Activated CD8-positive, alpha-beta memory T cell treated with anti-CD3 and anti-CD28 coated beads for 4 hours (primary cell): ENCODE measurements around the gene XYLT1.

Source experiments
- DNase-seq, 2 donors: peaks; one replicate each; pipeline ENCODE4 v3.0.0-alpha.2; 2020; ENCODE audit warnings: low read depth in 2 of 2

XYLT1 gene

DNA sequence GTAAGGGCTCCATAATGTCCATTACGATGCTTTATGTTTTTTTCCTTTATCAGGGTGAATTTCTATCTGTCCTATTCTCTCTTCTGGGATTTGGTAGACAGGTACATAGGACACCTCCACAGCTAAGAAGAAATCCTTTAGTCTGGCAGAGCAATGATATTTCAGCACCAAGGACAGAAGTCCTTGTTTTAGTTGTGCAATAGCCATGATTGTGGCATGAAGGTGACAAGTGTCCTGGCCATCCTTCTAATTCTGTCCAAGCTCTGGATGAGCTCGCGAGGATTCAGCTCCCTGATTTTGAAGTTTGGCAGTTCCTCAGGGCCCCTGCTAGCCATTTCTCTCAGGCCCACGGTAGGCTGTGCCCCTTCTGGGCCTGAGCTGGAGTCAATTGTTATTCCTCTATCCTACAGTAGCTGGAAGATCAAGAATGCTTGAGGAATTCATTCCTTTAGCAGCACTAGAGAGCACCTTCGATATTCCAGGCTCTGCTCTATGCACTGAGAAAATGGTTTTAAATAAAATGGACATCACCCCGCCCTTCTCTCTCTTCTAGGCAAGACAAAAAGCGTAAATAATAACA is 320.8 kb downstream of the XYLT1 start:
- DNase-seq = no peak

GRCh38 chr16:17147942-17148341 is 322.8 kb downstream of the XYLT1 start:
- no peak for DNase-seq

- no peak for DNase-seq
Measured at GRCh38 chr16:17145029-17145428, 325.7 kb downstream of the XYLT1 start.

- no peak for DNase-seq
Measured at GRCh38 chr16:17144431-17144830, 326.3 kb downstream of the XYLT1 start.

- no peak for DNase-seq
Measured at GRCh38 chr16:17143546-17144419, 327.0 kb downstream of the XYLT1 start.

DNA sequence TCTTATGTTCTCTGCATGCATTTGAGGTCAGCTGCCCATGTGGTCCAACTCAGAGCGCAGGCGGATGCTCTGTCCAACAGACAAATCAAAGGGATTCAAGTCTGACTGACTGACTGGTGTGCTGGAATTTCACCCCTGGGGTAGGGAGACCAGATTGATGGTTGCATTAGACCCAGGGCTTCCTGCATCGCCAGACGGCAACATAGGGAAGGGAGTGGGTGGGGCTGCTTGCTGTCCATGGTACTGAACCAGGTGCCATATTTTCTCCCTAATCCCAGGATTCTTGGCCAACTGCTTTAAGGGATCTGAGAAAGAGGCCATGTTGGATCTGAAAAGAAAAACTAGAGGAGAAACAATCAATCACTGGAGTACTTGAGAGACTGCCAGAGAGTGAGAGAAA is 332.0 kb downstream of the XYLT1 start:
- DNase-seq = no peak

DNA sequence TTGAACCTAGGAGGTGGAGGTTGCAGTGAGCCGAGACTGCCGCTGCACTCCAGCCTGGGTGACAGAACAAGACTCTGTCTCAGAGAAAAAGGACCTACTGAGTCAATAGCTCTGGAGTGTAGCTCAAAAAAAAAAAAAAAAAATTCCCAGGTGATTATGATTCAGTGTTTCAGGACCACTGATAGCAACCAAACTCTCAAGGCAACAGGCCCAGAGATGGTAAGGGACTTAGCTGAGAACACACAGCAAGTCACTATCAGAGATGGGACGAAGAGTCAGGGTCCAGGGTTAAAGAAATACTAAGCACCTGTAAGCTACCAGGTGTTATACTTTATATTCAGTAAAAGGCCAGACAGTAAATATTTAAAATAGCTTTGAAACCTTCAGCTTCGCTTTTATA is 335.3 kb downstream of the XYLT1 start:
- DNase-seq = no peak

- no peak for DNase-seq
Measured at GRCh38 chr16:17134586-17134985, 336.2 kb downstream of the XYLT1 start.

DNA sequence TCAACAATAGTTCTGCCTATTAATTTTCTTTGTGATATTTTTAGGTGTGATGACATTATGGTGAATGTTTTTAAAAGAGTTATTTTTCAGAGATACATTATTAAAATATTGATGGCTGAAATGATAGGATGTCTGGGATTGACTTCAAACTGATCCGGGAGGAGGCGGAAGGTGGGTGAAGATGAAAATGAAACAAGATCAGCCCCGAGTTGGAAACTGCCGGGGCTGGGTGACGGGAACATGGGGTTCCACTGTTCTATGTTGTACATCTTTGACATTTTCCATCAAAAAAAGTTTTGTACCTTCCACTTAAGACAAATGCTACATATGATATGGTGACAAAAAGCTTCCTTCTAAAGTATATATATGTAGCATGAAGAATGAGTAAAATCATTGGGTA is 336.9 kb downstream of the XYLT1 start:
- DNase-seq = no peak

- no peak for DNase-seq
Measured at GRCh38 chr16:17131351-17131750, 339.4 kb downstream of the XYLT1 start.

DNA sequence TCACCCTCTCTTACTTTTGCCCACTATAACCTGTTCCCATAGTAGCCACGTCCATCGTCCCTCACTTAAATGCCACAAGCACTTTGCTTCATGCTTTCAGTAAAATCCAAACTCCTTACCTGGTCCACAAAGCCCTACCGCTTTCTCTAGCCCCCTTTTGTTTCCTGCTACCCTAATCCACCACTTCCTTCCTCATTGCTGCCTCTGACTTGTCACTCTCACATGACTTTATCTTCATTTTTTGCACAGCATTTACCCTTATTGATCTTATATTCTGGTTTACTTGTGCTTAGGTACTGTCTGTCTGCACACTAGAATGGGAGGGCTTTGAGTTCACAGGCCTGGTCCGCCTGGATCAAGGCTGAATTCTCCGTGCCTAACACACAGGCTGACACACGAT is 340.0 kb downstream of the XYLT1 start:
- DNase-seq = no peak

GRCh38 chr16:17129971-17130370 is 340.8 kb downstream of the XYLT1 start:
- DNase-seq = no peak

GRCh38 chr16:17128791-17129190 is 342.0 kb downstream of the XYLT1 start:
- no peak for DNase-seq

GRCh38 chr16:17126156-17126555 is 344.6 kb downstream of the XYLT1 start:
- no peak for DNase-seq

GRCh38 chr16:17125671-17126070 is 345.1 kb downstream of the XYLT1 start:
- DNase-seq = no peak

DNA sequence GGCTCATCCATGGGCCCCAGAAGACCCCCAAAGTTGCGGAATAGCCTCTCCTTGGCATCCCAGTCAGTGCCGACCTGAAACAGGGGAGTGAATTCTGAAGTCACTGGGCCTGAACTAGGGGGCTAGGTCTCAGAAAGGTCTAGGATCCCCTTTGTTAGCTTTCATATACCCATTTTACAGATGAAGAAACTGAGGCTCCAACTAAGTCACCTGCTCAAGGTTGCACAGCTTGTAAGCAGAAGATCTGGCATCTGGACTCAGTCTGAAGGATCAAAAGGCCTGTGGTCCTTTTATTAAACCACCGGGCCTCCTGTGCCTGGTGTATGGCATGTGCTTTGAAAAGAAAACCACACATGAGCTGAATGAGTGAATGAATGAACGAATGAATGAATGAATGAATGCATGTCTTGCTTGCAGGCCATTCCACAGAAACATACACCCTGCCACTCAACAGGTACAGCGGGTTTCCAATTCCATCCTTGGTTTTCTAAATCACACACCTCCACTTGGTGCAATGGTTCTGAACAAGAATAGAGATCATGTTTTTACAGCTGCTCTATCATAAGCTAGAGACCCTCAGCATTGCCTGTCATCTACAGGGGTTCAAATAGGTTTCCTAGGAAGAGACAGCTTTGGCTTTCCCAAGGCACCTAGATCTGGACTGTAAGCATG is 352.7 kb downstream of the XYLT1 start:
- no peak for DNase-seq

DNA sequence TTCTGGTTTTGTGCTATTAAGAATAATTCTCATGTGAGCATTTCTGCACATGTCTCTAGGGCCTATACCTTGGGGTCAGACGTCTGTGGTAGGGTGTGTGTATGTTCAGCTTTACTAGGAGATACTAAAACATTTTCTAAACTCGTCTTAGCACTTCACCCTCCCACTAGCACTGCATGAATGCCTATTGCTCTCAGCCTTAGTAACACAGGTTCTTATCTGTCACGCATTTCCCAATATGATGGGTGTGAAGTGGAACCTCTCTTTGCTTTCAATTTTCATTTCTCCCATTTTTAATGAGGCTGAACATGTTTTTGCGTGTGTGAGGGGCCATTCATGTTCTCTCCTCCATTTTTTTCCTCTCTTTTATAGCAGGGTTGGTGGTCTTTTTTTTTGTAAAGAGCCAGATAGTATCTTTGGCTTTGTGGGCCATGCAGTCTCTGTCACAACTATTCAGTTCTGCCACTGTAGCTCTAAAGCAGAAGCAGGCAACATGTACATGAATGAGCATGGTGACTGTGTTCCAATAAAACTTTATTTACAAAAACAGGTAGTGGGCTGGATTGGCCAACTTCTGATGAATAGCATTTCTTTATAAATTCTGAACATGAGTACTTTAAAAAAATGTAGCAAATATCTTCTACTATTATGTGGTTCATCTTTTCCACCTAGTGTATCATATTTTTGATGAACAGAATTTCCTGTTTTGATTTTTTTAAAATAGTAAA is 354.0 kb downstream of the XYLT1 start:
- no peak for DNase-seq

DNA sequence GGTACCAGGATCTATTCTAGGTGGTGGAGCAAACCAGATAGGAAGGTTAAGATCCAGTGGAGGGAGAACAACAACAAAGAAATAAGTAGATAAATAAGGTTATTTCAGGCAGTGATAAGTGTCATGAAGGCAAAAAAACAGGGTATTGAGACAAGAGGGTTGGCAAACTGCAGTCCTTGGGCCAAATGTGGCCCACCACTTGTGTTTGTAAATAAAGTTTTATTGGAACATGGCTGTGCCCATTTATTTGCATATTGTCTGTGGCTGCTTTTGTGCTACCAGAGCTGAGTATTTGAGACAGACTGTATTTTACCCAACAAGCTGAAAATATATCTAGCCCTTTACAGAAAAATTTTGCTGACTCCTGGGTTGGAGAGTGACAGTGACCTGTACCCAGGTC is 361.3 kb downstream of the XYLT1 start:
- no peak for DNase-seq

DNA sequence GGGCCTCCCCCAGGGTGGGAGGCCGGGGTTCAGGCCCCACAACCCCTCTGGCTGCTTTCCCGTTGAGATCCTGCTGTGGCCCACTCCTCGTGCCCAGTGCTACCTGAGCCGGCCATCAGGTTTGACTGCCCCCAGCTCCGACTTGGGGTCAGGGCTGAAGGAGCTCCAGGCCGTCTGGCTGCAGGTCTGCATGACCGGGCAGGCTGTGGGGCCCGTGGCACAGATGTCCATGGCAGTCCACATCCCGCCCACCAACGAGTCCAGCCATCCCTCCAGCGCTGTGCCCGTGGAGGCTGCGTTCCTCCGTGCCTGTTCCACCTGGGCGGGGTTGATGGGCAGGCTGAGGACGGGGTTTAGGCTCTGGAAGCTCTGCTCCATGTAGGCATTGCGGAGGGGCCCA is 362.2 kb downstream of the XYLT1 start:
- DNase-seq = no peak

DNA sequence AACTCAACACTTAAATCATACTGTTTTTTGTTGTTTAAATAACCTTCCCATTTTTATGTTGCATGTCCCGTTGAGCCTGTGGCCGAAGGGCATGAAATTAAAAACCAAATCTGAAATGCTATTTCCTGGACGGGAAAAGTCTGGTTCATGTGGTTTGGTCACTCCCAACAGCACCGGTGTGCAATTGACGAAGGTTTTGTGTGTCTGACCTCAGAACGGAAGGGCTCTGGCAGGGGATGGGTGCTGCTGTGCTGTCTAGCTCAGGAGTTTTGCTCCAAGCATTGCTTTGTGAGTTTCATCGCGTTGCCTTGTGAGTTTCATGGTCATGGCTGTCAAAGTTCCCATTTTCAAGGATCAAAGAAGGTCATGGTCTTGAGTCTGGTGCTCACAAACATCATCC is 363.3 kb downstream of the XYLT1 start:
- no peak for DNase-seq

DNA sequence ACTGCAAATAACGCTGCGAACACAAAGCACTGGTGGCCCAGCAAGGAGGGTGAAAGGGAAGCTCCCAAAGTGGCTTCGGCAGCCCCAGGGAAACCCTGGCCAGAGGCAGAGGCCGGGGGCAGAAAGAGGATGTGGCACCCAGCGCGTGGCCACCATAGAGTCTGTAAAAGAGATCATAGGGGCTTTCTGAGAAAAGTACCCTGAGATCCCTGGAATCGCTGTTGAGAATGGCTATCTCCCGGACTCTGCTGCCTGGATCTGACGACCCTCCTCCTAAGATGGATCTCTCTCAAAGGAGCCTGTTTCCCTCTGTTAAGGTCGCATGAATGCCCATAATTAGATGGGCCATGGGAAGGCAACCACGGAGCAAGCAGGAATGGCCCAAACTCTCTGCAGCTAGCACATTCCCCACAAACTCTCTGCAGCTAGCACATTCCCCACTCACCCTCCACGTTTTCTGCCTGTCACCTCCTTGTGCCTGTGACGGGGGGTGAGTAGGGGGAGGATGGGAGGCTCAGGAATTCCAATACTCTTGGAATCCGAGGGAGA is 364.4 kb downstream of the XYLT1 start:
- no peak for DNase-seq

GRCh38 chr16:17105239-17105797 is 365.4 kb downstream of the XYLT1 start:
- DNase-seq = no peak
